HL-60 (cell line): ENCODE data around the gene POLR1B.

Experiments used
- DNase-seq, 2 experiments: peaks; one replicate each; pipeline ENCODE4 v3.0.0-alpha.2; 2010 to 2020; ENCODE audit warnings: low read depth in 1 of 2, low spot score in 1 of 2
- H3K27ac ChIP-seq: fragments of 250-450 bp; sonication (Bioruptor Pico); replicated peaks from 2 replicates; pipeline ENCODE4 v1.5.1; 2020; ENCODE audit warnings: mild to moderate bottlenecking, moderate library complexity
- H3K27me3 ChIP-seq: fragments of 250-450 bp; sonication (Bioruptor Pico); 2 replicates; pipeline ENCODE4 v1.5.1; 2021; ENCODE audit warnings: mild to moderate bottlenecking, moderate library complexity; ENCODE audit not compliant: insufficient read depth, poor library complexity, severe bottlenecking
- H3K4me3 ChIP-seq: replicated peaks from 2 replicates; pipeline ENCODE4 v1.5.1; 2011; ENCODE audit warnings: mild to moderate bottlenecking, control low read depth, low read length; ENCODE audit not compliant: insufficient read depth
- CTCF ChIP-seq: IDR thresholded peaks from one replicate; pipeline ENCODE4 v1.5.1; 2011; ENCODE audit warnings: low read length, control low read depth, inconsistent platforms; ENCODE audit not compliant: insufficient read depth
- GABPA ChIP-seq: IDR thresholded peaks from 2 replicates; pipeline ENCODE4 v1.6.1; 2012; ENCODE audit warnings: low read depth
- POLR2AphosphoS5 ChIP-seq: IDR thresholded peaks from 2 replicates; pipeline ENCODE4 v1.6.1; 2012; ENCODE audit warnings: low read depth
- REST ChIP-seq: IDR thresholded peaks from 2 replicates; pipeline ENCODE4 v1.6.1; 2012; ENCODE audit warnings: low read depth; ENCODE audit not compliant: insufficient replicate concordance
- SPI1 ChIP-seq: IDR thresholded peaks from 2 replicates; pipeline ENCODE4 v1.6.1; 2012; ENCODE audit warnings: low read depth, mild to moderate bottlenecking, borderline replicate concordance

Gene POLR1B

GRCh38 chr2:112601754-112602153 is 59.5 kb downstream of the POLR1B start:
- Histone ChIP-seq H3K4me3 (no peak overlapping the region), H3K27me3 (no peaks in the 10 kb centered on the region), H3K27ac (no peak overlapping the region)
- DNase-seq: no peak
- TF ChIP-seq SPI1 (no peak), REST (no peak)

GRCh38 chr2:112602917-112603316 is 60.7 kb downstream of the POLR1B start:
- no peak for DNase-seq
- Histone ChIP-seq H3K27ac (no peak overlapping the region), H3K4me3 (no peak overlapping the region), H3K27me3 (no peaks in the 10 kb centered on the region)
- TF ChIP-seq CTCF (no peak), REST (no peak), GABPA (no peak)

GRCh38 chr2:112603731-112604130 is 61.5 kb downstream of the POLR1B start:
- Histone ChIP-seq H3K27ac (no peak overlapping the region), H3K27me3 (no peaks in the 10 kb centered on the region), H3K4me3 (no peak overlapping the region)
- no peak for TF ChIP-seq POLR2AphosphoS5
- TF ChIP-seq SPI1: no peak
- no peak for TF ChIP-seq CTCF
- no peak for TF ChIP-seq GABPA
- TF ChIP-seq REST: no peak
- DNase-seq: no peak

- DNase-seq: no peak
- Histone ChIP-seq H3K27me3 (no peaks in the 10 kb centered on the region), H3K4me3 (no peak overlapping the region), H3K27ac (no peak overlapping the region)
- TF ChIP-seq GABPA (no peak), REST (no peak)
Observed at GRCh38 chr2:112604952-112605351, 62.7 kb downstream of the POLR1B start.
